Activated CD4-positive, alpha-beta T cell treated with anti-CD3 and anti-CD28 coated beads, Interleukin-2, Interleukin-6, amounts not matched to agents 100 ng/mL and 50 ng/mL, durations not matched to agents 16 hours and 8 hours (primary cell): ENCODE results near the gene TCF3.

Experiments
- DNase-seq: peaks from one replicate; pipeline ENCODE4 v3.0.0-alpha.2; 2020

TCF3 gene

GRCh38 chr19:1577929-1578618, 74.3 kb downstream of the TCF3 start:
- no peak for DNase-seq

GRCh38 chr19:1577090-1577928, 75.1 kb downstream of the TCF3 start:
- no peak for DNase-seq

GRCh38 chr19:1576242-1577089, 75.9 kb downstream of the TCF3 start:
- no peak for DNase-seq

DNA sequence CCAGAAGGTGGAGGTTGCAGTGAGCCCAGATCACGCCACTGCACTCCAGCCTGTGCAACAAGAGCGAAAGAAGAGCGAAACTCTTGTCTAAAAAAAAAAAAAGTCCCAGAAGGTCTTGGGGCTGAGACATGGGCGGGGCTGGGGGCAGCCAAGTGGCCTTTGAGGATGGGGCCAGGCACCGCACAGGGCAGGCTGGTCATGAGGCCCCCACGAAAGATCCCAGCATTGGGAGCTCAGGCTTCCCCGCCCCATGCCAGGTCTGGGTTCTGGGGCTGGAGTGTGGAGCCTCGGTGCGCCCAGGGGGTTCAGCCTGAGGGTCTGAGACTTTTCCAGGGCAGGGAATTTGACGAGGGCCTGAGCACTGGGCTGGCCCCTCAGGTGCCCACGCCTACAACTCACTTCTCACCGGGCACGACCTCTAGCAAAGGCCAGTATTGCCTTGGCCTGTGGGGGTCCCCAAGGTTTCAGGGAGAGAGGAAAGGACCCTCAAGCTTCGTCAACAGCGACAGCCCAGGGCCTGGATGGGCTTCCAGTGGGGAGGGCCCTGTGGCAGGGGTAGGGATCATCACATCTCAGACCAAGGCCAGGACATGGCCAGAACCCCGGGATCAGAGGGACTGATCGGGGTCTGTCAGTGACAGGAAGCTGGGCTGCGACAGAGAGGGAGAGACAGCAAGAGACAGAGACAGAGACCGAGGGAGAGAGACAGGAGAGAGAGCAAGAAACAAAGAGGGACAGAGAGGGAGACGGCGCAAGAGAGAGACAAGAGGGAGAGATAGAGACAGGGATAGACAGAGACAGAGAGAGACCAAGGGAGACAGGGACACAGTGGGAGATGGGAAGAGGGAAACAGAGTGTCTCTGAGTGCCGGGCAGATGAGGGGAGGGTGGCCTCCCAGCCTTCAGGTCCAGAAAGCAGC, 76.8 kb downstream of the TCF3 start:
- DNase-seq, result no peak

GRCh38 chr19:1574354-1575136, 77.9 kb downstream of the TCF3 start:
- no peak for DNase-seq

DNA sequence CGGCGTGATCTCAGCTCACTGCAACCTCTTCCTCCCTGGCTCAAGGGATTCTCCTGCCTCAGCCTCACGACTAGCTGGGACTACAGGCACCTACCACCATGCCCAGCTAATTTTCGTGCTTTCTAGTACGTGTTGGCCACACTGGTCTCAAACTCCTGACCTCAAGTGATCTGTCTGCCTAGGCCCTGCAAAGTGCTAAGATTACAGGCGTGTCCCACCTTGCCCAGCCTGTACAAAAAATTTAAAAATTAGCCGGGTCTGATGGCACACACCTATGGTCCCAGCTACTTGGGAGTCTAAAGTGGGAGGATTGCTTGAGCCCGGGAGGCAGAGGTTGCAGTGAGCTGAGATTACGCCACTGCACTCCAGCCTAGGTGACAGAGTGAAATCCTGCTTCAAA, 79.6 kb downstream of the TCF3 start:
- DNase-seq, result no peak

DNA sequence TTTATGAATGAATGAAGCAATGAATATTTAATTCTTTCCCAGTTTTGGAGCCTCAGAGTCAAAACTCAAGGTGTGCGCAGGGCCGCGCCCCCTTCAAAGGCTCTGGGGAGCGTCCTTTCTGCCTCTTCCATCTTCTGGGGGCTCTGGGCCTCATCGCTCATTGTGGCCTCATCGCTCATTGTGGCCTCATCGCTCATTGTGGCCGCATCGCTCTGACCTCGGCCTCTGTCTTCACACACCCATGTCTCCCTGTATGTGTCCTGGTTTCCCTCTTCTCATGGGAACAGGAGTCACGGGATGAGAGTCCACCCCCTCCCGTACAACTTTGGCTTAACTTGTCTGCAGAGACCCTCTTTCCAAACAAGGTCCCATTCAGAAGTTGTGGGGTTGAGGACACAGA, 81.1 kb downstream of the TCF3 start:
- no peak for DNase-seq

DNA sequence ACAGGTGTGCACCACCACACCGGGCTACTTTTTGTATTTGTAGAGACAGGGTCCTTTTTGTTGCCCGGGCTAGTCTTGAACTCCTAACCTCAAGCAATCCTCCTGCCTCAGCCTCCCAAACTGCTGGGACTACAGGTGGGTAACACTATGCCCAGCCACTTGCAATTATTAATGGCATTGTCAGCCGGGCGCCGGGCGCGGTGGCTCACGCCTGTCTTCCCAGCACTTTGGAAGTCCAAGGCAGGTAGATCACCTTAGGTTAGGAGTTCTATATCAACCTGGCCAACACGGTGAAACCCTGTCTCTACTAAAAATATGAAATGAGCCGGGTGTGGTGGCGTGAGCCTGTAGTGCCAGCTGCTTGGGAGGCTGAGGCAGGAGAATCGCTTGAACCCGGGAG, 81.6 kb downstream of the TCF3 start:
- no peak for DNase-seq

- DNase-seq, result no peak
Measured at GRCh38 chr19:1569997-1570396, 82.4 kb downstream of the TCF3 start.

GRCh38 chr19:1568320-1569019, 83.9 kb downstream of the TCF3 start, which contains the start of gene MEX3D:
TSS of gene MEX3D (minus strand) at chr19:1568325. CDS start at chr19:1568058, 267 bp downstream.
- peak; percentile 88 for DNase-seq

GRCh38 chr19:1567848-1568227, 84.6 kb downstream of the TCF3 start:
- no peak for DNase-seq

DNA sequence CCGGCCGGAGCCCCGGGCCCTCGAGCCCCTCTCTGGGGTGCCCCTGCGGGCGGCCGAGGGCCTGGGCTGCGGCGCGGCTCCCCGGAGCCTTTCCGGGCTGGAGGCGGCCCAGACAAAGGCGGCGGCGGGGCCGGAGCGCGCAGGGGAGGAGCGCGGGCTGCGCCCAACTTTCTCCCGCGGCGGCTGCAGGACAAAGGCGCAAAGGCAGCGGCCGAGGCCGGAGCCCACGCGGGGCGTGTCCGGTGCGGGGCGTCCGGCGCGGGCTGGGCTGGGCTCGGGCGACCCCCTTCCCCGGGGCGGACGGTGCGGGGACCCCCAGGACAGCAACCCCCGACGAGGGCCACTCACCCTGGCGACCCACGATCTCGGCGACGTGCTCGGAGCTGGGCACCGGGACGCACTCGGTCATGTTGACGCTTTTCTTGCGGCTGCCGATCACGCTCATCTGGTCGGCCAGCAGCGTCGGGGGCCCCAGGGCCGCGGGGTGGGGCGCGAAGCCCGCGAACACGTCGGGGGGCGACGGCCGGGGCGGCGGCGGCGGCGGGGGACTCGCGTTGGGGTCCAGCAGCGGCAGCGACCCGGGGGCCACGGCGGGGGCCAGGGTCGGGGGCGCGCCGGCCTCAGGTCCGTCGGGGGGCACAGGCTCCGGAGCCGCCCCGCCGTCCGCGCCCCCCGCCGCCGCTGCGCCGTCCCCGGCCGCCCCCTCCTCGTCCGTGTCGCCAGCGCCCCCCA, 85.1 kb downstream of the TCF3 start:
- DNase-seq, result no peak

GRCh38 chr19:1566392-1567115, 85.9 kb downstream of the TCF3 start:
- no peak for DNase-seq

DNA sequence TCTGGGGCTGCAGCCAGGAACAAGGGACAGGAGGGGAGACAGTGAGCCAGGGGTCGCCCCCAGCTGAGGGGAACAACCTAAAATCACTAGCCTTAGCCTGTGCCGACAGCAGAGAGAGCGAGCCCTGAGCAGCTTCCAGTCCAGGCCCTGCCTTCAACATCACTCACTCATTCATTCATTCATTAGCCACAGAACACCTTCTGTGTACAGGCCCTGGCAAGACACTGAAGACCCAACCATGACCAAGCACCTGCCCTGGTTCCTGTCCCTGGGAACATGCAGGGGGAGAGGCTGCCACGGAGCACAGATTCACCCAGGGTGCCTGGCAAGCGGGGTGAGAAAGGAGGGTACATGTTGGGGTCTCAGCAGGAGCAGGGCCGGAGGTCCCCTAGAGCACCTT, 89.2 kb downstream of the TCF3 start:
- no peak for DNase-seq

- no peak for DNase-seq
Measured at GRCh38 chr19:1561236-1561842, 91.1 kb downstream of the TCF3 start.

DNA sequence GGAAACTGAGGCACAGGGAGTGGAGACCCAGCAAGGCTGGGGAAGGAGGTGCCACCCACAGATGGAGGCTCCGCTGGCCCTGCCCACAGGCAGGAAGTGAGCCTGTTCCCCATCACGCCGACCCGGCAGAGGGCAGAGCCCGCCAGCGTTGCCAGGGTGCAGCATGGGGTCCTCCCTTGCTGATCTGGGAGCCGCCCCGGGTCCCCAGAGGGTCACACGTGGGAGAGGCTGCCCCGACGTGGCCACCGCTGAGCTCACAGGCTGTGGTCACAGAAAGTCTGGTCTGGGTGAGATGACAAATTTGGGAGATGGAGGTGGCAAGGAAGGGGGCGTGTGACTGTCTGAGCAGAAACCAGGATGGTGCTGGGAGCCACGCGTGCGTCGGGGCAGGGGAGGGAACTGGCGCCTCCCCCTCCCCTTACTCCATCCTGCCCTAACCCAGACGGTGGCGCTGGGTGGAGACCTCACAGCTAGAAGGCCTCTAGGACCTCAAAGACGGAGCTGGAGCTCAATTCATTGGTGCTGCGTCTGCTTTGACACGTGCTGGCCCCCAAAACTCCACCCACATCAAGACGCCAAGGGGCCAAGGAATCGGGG, 92.0 kb downstream of the TCF3 start:
- no peak for DNase-seq
